ENCODE results near the gene IRX4.

GRCh38 chr5:1846583-1846982, 36.1 kb downstream of the IRX4 start:
- no peak for TF ChIP-seq EZH2phosphoT487 (IDR thresholded peaks at IDR 0.05; ENCODE audit: borderline replicate concordance)
- TF ChIP-seq CTCF (IDR thresholded peaks at IDR 0.05 in 2 of 3, conservative IDR thresholded peaks at IDR 0.05 in 1 of 3; ENCODE audit: borderline replicate concordance in 1 of 3, insufficient read depth in 1 of 3, low read depth in 2 of 3, low read length in 2 of 3) = no peak
- TF ChIP-seq ATF3 (IDR thresholded peaks at IDR 0.05) = no peak
- no peak for TF ChIP-seq EZH2 (IDR thresholded peaks at IDR 0.05)
- TF ChIP-seq SP1 (IDR thresholded peaks at IDR 0.05; ENCODE audit: low read depth) = no peak
- TF ChIP-seq JUND (IDR thresholded peaks at IDR 0.05) = no peak
- TF ChIP-seq TCF7L2 (IDR thresholded peaks at IDR 0.05; ENCODE audit: borderline replicate concordance, extremely low read depth, insufficient read depth, insufficient read length) = no peak
- no peak for TF ChIP-seq POLR2A (IDR thresholded peaks at IDR 0.05; ENCODE audit: borderline replicate concordance, extremely low read depth, insufficient read depth, insufficient read length)
- no peak for TF ChIP-seq ZNF274 (IDR thresholded peaks at IDR 0.05; ENCODE audit: low read depth, low read length)
- TF ChIP-seq MAX (IDR thresholded peaks at IDR 0.05) = no peak
- TF ChIP-seq FOSL1 (IDR thresholded peaks at IDR 0.05; ENCODE audit: low read depth) = no peak
- no peak for TF ChIP-seq POLR2AphosphoS5 (IDR thresholded peaks at IDR 0.05; ENCODE audit: low read depth, low read length)

All from HCT116 (cell line).